Measurements from ENCODE around the gene SRD5A1.

The SRD5A1 gene

GRCh38 chr5:6687505-6687904, 54.3 kb downstream of the SRD5A1 start:
- peak overlapping the region; percentile 86 for H3K4me2 ChIP-seq (ENCODE audit: low read length)
- H3K27me3 ChIP-seq (ENCODE audit: control insufficient read depth, insufficient read depth, low read length): peaks cover 11% of the 10 kb centered on the region
- H3K4me1 ChIP-seq (ENCODE audit: control insufficient read depth, insufficient read depth, low read length): no peaks in the 10 kb centered on the region
- H3K36me3 ChIP-seq (ENCODE audit: insufficient read depth, low read length): no peaks in the 10 kb centered on the region
- no peaks in the 10 kb centered on the region for H3K9me3 ChIP-seq (replicated peaks; ENCODE audit: low read length)
- H3K9ac ChIP-seq (ENCODE audit: low read depth, low read length): no peak overlapping the region
- H3K4me3 ChIP-seq (ENCODE audit: low read length): peak overlapping the region; percentile 66

- H3K4me1 ChIP-seq (ENCODE audit: control insufficient read depth, insufficient read depth, low read length): no peaks in the 10 kb centered on the region
- no peaks in the 10 kb centered on the region for H3K9me3 ChIP-seq (replicated peaks; ENCODE audit: low read length)
- H3K9ac ChIP-seq (ENCODE audit: low read depth, low read length): no peak overlapping the region
- H3K4me2 ChIP-seq (ENCODE audit: low read length): no peak overlapping the region
- peaks cover 19% of the 10 kb centered on the region for H3K27me3 ChIP-seq (ENCODE audit: control insufficient read depth, insufficient read depth, low read length)
- H3K4me3 ChIP-seq (ENCODE audit: low read length): no peak overlapping the region
- H3K36me3 ChIP-seq (ENCODE audit: insufficient read depth, low read length): no peaks in the 10 kb centered on the region
Measured at GRCh38 chr5:6692906-6693305, 59.7 kb downstream of the SRD5A1 start.

DNA sequence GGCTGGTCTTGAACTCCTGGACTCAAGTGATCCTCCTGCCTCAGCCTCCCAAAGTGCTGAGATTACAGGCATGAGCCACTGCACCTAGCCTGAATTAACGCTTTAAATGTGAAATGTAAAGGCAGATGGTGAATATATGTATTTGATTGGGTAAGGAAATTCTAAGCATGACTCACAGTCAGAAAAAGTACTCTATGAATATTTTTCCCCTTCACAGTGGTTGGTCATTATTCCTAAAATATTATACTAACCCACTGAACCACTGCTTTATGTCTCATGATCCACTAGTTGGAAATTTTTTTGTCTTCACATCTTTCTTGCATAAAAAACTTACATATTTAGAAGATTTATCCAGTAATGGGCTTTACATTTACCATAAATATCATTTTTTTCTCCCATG, 65.5 kb downstream of the SRD5A1 start:
- H3K27me3 ChIP-seq (ENCODE audit: control insufficient read depth, insufficient read depth, low read length): peaks cover 7% of the 10 kb centered on the region
- H3K4me2 ChIP-seq (ENCODE audit: low read length): no peak overlapping the region
- H3K4me1 ChIP-seq (ENCODE audit: control insufficient read depth, insufficient read depth, low read length): peaks cover 3% of the 10 kb centered on the region
- no peaks in the 10 kb centered on the region for H3K36me3 ChIP-seq (ENCODE audit: insufficient read depth, low read length)
- no peaks in the 10 kb centered on the region for H3K9me3 ChIP-seq (replicated peaks; ENCODE audit: low read length)
- no peak overlapping the region for H3K9ac ChIP-seq (ENCODE audit: low read depth, low read length)
- H3K4me3 ChIP-seq (ENCODE audit: low read length): no peak overlapping the region

GRCh38 chr5:6699357-6699756, 66.1 kb downstream of the SRD5A1 start:
- H3K4me2 ChIP-seq (ENCODE audit: low read length): no peak overlapping the region
- no peaks in the 10 kb centered on the region for H3K36me3 ChIP-seq (ENCODE audit: insufficient read depth, low read length)
- no peak overlapping the region for H3K4me3 ChIP-seq (ENCODE audit: low read length)
- no peak overlapping the region for H3K9ac ChIP-seq (ENCODE audit: low read depth, low read length)
- H3K9me3 ChIP-seq (replicated peaks; ENCODE audit: low read length): no peaks in the 10 kb centered on the region
- H3K4me1 ChIP-seq (ENCODE audit: control insufficient read depth, insufficient read depth, low read length): peaks cover 9% of the 10 kb centered on the region
- peaks cover 7% of the 10 kb centered on the region for H3K27me3 ChIP-seq (ENCODE audit: control insufficient read depth, insufficient read depth, low read length)

DNA sequence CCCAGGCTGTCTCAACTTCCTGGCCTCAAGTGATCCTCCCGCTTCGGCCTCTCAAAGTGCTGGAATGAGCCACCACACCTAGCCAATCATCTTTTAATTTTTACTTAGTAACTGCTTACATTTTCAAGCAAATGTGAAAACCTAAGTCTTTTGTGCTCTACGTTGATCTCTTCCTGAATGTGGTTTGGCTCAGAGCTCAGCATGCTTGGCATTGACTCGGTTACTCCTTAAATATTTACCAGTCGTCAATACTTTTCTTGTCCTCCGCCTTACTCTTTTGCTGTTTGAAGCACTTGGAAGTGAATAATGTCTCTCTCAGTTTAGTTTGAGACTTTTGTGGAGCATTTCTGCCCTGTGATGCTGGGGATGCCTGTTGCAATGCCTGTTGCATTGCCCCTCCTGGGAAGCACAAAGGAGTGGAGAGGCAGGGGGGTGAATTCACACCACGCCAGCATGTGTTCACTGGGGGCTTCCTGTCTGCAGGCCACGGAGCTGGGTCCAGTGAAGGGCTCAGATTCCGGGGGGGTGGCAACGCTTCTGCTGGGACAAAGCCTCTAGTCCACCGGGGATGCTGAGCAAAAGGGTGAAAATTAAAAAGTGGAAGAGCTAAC, 66.9 kb downstream of the SRD5A1 start:
- H3K4me2 ChIP-seq (ENCODE audit: low read length): no peak overlapping the region
- H3K4me1 ChIP-seq (ENCODE audit: control insufficient read depth, insufficient read depth, low read length): peaks cover 18% of the 10 kb centered on the region
- no peaks in the 10 kb centered on the region for H3K9me3 ChIP-seq (replicated peaks; ENCODE audit: low read length)
- H3K27me3 ChIP-seq (ENCODE audit: control insufficient read depth, insufficient read depth, low read length): peaks cover 7% of the 10 kb centered on the region
- H3K9ac ChIP-seq (ENCODE audit: low read depth, low read length): no peak overlapping the region
- no peaks in the 10 kb centered on the region for H3K36me3 ChIP-seq (ENCODE audit: insufficient read depth, low read length)
- no peak overlapping the region for H3K4me3 ChIP-seq (ENCODE audit: low read length)

DNA sequence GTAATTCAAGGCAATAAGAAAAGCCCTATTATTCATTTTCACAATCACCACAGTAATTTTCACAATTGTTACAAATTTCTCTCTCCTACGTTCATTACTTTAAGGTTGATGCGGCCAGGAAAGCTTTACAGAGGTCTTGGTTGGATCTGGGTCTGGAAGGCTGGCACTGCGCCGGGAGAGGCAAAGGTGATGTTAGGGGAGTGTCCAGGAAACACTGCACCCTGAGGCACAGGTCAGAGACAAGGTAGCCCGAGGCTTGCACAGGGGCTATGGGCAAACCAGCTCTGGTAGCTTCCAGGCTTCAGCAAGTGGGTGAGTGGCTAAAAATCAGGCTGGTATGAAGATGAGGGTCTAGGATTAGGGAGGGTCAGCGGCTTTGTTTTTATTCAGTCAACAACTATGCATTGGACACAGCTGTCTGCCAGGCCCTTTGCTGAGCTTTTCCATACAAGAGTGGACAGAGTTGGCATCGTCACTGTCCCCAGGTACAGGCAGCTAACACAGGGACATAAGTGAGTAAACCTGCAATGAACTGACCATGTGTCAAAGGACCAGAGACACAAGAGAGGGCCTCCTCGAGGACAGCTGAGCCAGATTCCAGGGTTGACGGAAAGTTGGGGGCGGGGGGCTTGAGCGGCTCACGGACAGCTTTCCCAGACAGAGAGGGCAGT, 67.6 kb downstream of the SRD5A1 start:
- Histone ChIP-seq H3K36me3 (ENCODE audit: insufficient read depth, low read length) (no peaks in the 10 kb centered on the region), H3K4me1 (ENCODE audit: control insufficient read depth, insufficient read depth, low read length) (peaks cover 20% of the 10 kb centered on the region), H3K27me3 (ENCODE audit: control insufficient read depth, insufficient read depth, low read length) (peaks cover 7% of the 10 kb centered on the region), H3K4me3 (ENCODE audit: low read length) (no peak overlapping the region), H3K9ac (ENCODE audit: low read depth, low read length) (no peak overlapping the region), H3K4me2 (ENCODE audit: low read length) (no peak overlapping the region), H3K9me3 (replicated peaks; ENCODE audit: low read length) (no peaks in the 10 kb centered on the region)

- peaks cover 7% of the 10 kb centered on the region for H3K27me3 ChIP-seq (ENCODE audit: control insufficient read depth, insufficient read depth, low read length)
- no peaks in the 10 kb centered on the region for H3K9me3 ChIP-seq (replicated peaks; ENCODE audit: low read length)
- H3K4me2 ChIP-seq (ENCODE audit: low read length): no peak overlapping the region
- no peaks in the 10 kb centered on the region for H3K36me3 ChIP-seq (ENCODE audit: insufficient read depth, low read length)
- peaks cover 20% of the 10 kb centered on the region for H3K4me1 ChIP-seq (ENCODE audit: control insufficient read depth, insufficient read depth, low read length)
- no peak overlapping the region for H3K4me3 ChIP-seq (ENCODE audit: low read length)
- H3K9ac ChIP-seq (ENCODE audit: low read depth, low read length): no peak overlapping the region
Measured at GRCh38 chr5:6701491-6701890, 68.3 kb downstream of the SRD5A1 start.

GRCh38 chr5:6702633-6703032, 69.4 kb downstream of the SRD5A1 start:
- Histone ChIP-seq H3K36me3 (ENCODE audit: insufficient read depth, low read length) (no peaks in the 10 kb centered on the region), H3K4me2 (ENCODE audit: low read length) (no peak overlapping the region), H3K4me3 (ENCODE audit: low read length) (no peak overlapping the region), H3K27me3 (ENCODE audit: control insufficient read depth, insufficient read depth, low read length) (peaks cover 2% of the 10 kb centered on the region), H3K9ac (ENCODE audit: low read depth, low read length) (no peak overlapping the region), H3K4me1 (ENCODE audit: control insufficient read depth, insufficient read depth, low read length) (peaks cover 20% of the 10 kb centered on the region), H3K9me3 (replicated peaks; ENCODE audit: low read length) (no peaks in the 10 kb centered on the region)

- Histone ChIP-seq H3K4me3 (ENCODE audit: low read length) (peak overlapping the region; percentile 25), H3K27me3 (ENCODE audit: control insufficient read depth, insufficient read depth, low read length) (no peaks in the 10 kb centered on the region), H3K36me3 (ENCODE audit: insufficient read depth, low read length) (no peaks in the 10 kb centered on the region), H3K4me2 (ENCODE audit: low read length) (peak overlapping the region; percentile 63), H3K9me3 (replicated peaks; ENCODE audit: low read length) (no peaks in the 10 kb centered on the region), H3K9ac (ENCODE audit: low read depth, low read length) (peak overlapping the region; percentile 81), H3K4me1 (ENCODE audit: control insufficient read depth, insufficient read depth, low read length) (peaks cover 20% of the 10 kb centered on the region)
Measured at GRCh38 chr5:6703806-6704205, 70.6 kb downstream of the SRD5A1 start.

- Histone ChIP-seq H3K27me3 (ENCODE audit: control insufficient read depth, insufficient read depth, low read length) (no peaks in the 10 kb centered on the region), H3K9ac (ENCODE audit: low read depth, low read length) (peak overlapping the region; percentile 81), H3K4me1 (ENCODE audit: control insufficient read depth, insufficient read depth, low read length) (peaks cover 20% of the 10 kb centered on the region), H3K4me3 (ENCODE audit: low read length) (peak overlapping the region; percentile 25), H3K9me3 (replicated peaks; ENCODE audit: low read length) (no peaks in the 10 kb centered on the region), H3K4me2 (ENCODE audit: low read length) (peak overlapping the region; percentile 63), H3K36me3 (ENCODE audit: insufficient read depth, low read length) (no peaks in the 10 kb centered on the region)
Measured at GRCh38 chr5:6704361-6704851, 71.2 kb downstream of the SRD5A1 start.

GRCh38 chr5:6705088-6705487, 71.8 kb downstream of the SRD5A1 start:
- Histone ChIP-seq H3K4me1 (ENCODE audit: control insufficient read depth, insufficient read depth, low read length) (peaks cover 20% of the 10 kb centered on the region), H3K27me3 (ENCODE audit: control insufficient read depth, insufficient read depth, low read length) (no peaks in the 10 kb centered on the region), H3K4me3 (ENCODE audit: low read length) (peak overlapping the region; percentile 6), H3K9me3 (replicated peaks; ENCODE audit: low read length) (no peaks in the 10 kb centered on the region), H3K4me2 (ENCODE audit: low read length) (peak overlapping the region; percentile 63), H3K9ac (ENCODE audit: low read depth, low read length) (peak overlapping the region; percentile 81), H3K36me3 (ENCODE audit: insufficient read depth, low read length) (no peaks in the 10 kb centered on the region)

- Histone ChIP-seq H3K9ac (ENCODE audit: low read depth, low read length) (no peak overlapping the region), H3K4me3 (ENCODE audit: low read length) (no peak overlapping the region), H3K4me1 (ENCODE audit: control insufficient read depth, insufficient read depth, low read length) (peaks cover 20% of the 10 kb centered on the region), H3K36me3 (ENCODE audit: insufficient read depth, low read length) (no peaks in the 10 kb centered on the region), H3K27me3 (ENCODE audit: control insufficient read depth, insufficient read depth, low read length) (no peaks in the 10 kb centered on the region), H3K9me3 (replicated peaks; ENCODE audit: low read length) (no peaks in the 10 kb centered on the region), H3K4me2 (ENCODE audit: low read length) (no peak overlapping the region)
Measured at GRCh38 chr5:6705959-6706358, 72.7 kb downstream of the SRD5A1 start.

Data from skeletal muscle satellite cell (primary cell).